OCI-LY1 (cell line): Measurements from ENCODE around the gene UBXN6.

Source experiments
- EZH2 ChIP-seq: fragments of 200-600 bp; sonication (generic), shearing (Covaris generic); IDR thresholded peaks from 2 replicates; pipeline ENCODE4 v1.8.0; 2017; ENCODE audit warnings: borderline replicate concordance, mixed run types, mild to moderate bottlenecking, antibody characterized with exemption, low read length, moderate library complexity, mixed read lengths
- TF ChIP-seq, protein P1 (sequence below): fragments of 200-600 bp; sonication (generic), shearing (Covaris generic); IDR thresholded peaks from 2 replicates; pipeline ENCODE4 v1.5.1; 2017; ENCODE audit warnings: mild to moderate bottlenecking, antibody characterized with exemption, low read length, moderate library complexity, mixed read lengths

DNA sequence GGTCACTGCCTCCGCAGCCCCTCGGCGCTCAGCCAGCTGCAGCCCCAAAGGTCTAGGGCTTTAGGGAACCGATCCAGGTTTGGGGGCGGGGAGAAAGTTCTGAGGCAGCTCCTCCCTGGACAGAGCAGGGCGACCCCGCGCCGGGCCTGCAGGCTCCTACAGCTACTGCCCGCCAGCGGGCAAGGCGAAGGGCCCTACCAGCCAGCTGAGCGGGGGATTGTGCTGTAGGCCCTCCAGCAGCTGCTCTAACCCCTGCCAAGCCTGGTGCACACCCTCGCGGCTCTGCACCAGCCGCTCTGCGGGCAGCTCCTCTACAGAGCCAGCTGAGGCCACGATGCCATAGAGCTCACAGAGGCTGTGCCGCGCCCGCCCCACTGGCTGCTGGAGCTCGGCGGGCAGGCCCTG lies 46.7 kb upstream of the UBXN6 start:
- TF ChIP-seq, protein P1, sequence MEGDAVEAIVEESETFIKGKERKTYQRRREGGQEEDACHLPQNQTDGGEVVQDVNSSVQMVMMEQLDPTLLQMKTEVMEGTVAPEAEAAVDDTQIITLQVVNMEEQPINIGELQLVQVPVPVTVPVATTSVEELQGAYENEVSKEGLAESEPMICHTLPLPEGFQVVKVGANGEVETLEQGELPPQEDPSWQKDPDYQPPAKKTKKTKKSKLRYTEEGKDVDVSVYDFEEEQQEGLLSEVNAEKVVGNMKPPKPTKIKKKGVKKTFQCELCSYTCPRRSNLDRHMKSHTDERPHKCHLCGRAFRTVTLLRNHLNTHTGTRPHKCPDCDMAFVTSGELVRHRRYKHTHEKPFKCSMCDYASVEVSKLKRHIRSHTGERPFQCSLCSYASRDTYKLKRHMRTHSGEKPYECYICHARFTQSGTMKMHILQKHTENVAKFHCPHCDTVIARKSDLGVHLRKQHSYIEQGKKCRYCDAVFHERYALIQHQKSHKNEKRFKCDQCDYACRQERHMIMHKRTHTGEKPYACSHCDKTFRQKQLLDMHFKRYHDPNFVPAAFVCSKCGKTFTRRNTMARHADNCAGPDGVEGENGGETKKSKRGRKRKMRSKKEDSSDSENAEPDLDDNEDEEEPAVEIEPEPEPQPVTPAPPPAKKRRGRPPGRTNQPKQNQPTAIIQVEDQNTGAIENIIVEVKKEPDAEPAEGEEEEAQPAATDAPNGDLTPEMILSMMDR: no peak
- TF ChIP-seq EZH2: no peak
